ENCODE data around the gene GGCT. TPM values are rescaled to one million over a fixed set of nuclear protein-coding genes. Genes with fewer than 3 reads are reported as not detected.
"Not testable (repeated sequence)": the region's sequence is repeated elsewhere in the genome, so short reads cannot be mapped to it uniquely, and the experiment has no call there.

GGCT gene
- total RNA-seq, 1 donor from 2014 or later = 15.5 TPM

- DNase-seq (ENCODE audit: low spot score) (no peak), ATAC-seq (no peak)
Observed at GRCh38 chr7:30519122-30519521, 14.5 kb upstream of the GGCT start.

- ATAC-seq = no peak
- DNase-seq (ENCODE audit: low spot score) = no peak
Observed at GRCh38 chr7:30515761-30516160, 11.1 kb upstream of the GGCT start.

GRCh38 chr7:30514776-30515175 is 10.1 kb upstream of the GGCT start:
- DNase-seq (ENCODE audit: low spot score) (no peak), ATAC-seq (no peak)

- DNase-seq (ENCODE audit: low spot score) (no peak), ATAC-seq (no peak)
Observed at GRCh38 chr7:30514177-30514576, 9.5 kb upstream of the GGCT start.

- no peak for ATAC-seq
Observed at GRCh38 chr7:30513762-30514161, 9.1 kb upstream of the GGCT start.

GRCh38 chr7:30511973-30512662 is 7.5 kb upstream of the GGCT start:
- ATAC-seq = no peak
- DNase-seq (ENCODE audit: low spot score) = no peak

More at GRCh38 chr7:30513762-30514161, 9.1 kb upstream of the GGCT start:
- DNase-seq (ENCODE audit: low spot score) = no peak

GRCh38 chr7:30511494-30511893 is 6.9 kb upstream of the GGCT start:
- ATAC-seq (no peak), DNase-seq (ENCODE audit: low spot score) (no peak)

- DNase-seq (ENCODE audit: low spot score) = no peak
- ATAC-seq = peak; percentile 84
Observed at GRCh38 chr7:30510124-30511075, 5.8 kb upstream of the GGCT start.

- not testable (repeated sequence) for ATAC-seq
Observed at GRCh38 chr7:30509171-30509857, 4.7 kb upstream of the GGCT start.

GRCh38 chr7:30507346-30507900 is 2.8 kb upstream of the GGCT start:
- ATAC-seq; DNase-seq (ENCODE audit: low spot score): not testable (repeated sequence)

More at GRCh38 chr7:30509171-30509857, 4.7 kb upstream of the GGCT start:
- not testable (repeated sequence) for DNase-seq (ENCODE audit: low spot score)

GRCh38 chr7:30505174-30505697 is 607 bp upstream of the GGCT start:
- no peak for DNase-seq (ENCODE audit: low spot score)
- no peak for ATAC-seq

- no peak for DNase-seq (ENCODE audit: low spot score)
- ATAC-seq = no peak
Observed at GRCh38 chr7:30503274-30504212, 1.1 kb downstream of the GGCT start.

- DNase-seq (ENCODE audit: low spot score) (no peak), ATAC-seq (no peak)
Observed at GRCh38 chr7:30502470-30503251, 2.0 kb downstream of the GGCT start.

- no peak for ATAC-seq
- DNase-seq (ENCODE audit: low spot score) = no peak
Observed at GRCh38 chr7:30501264-30501663, 3.4 kb downstream of the GGCT start.

GRCh38 chr7:30493228-30493627 is 11.4 kb downstream of the GGCT start:
- ATAC-seq (peak; percentile 53), DNase-seq (ENCODE audit: low spot score) (no peak)

- no peak for DNase-seq (ENCODE audit: low spot score)
Observed at GRCh38 chr7:30491417-30491816, 13.2 kb downstream of the GGCT start.

GRCh38 chr7:30487371-30487770 is 17.3 kb downstream of the GGCT start:
- DNase-seq (ENCODE audit: low spot score) (no peak), ATAC-seq (no peak)

More at GRCh38 chr7:30491417-30491816, 13.2 kb downstream of the GGCT start:
- ATAC-seq = no peak

GRCh38 chr7:30485667-30486066 is 19.0 kb downstream of the GGCT start:
- ATAC-seq (no peak), DNase-seq (ENCODE audit: low spot score) (no peak)

GRCh38 chr7:30481416-30481815 is 23.2 kb downstream of the GGCT start:
- not testable (repeated sequence) for ATAC-seq
- DNase-seq (ENCODE audit: low spot score) = peak; percentile 39
